Measurements from ENCODE around the gene MOB2. TPM values are rescaled to one million over a fixed set of nuclear protein-coding genes. Genes with fewer than 3 reads are reported as not detected.

The MOB2 gene
- total RNA-seq, 1 donor from 2014 or later: 38.6 TPM

DNA sequence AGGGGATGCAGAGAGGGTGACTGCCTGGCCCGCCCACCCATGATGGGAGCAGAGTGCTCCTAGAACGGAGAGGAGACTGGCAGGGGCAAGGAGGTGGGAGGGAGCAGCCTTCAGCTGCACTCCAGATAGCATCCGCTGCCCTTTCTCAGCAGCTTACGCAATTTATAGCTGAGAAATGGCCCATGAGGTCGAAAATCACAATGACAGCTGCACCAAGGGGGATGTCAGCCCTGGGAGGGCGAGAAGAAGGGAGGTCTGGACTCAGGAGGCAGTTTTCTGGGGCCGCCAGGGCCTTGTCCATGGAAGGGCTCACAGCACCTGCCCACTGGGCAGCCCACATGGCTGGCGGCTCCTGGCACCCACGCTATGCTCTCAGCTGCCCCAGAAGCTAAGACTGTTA, 17.6 kb upstream of the MOB2 start:
- H3K27ac Mint-ChIP-seq (ENCODE audit: unreplicated experiment): no peak overlapping the region
- peaks cover 28% of the 10 kb centered on the region for H3K4me1 Mint-ChIP-seq (ENCODE audit: unreplicated experiment)
- no peaks in the 10 kb centered on the region for H3K27me3 Mint-ChIP-seq (ENCODE audit: unreplicated experiment)
- H3K9me3 Mint-ChIP-seq (ENCODE audit: unreplicated experiment): no peaks in the 10 kb centered on the region
- TF ChIP-seq, protein P1, sequence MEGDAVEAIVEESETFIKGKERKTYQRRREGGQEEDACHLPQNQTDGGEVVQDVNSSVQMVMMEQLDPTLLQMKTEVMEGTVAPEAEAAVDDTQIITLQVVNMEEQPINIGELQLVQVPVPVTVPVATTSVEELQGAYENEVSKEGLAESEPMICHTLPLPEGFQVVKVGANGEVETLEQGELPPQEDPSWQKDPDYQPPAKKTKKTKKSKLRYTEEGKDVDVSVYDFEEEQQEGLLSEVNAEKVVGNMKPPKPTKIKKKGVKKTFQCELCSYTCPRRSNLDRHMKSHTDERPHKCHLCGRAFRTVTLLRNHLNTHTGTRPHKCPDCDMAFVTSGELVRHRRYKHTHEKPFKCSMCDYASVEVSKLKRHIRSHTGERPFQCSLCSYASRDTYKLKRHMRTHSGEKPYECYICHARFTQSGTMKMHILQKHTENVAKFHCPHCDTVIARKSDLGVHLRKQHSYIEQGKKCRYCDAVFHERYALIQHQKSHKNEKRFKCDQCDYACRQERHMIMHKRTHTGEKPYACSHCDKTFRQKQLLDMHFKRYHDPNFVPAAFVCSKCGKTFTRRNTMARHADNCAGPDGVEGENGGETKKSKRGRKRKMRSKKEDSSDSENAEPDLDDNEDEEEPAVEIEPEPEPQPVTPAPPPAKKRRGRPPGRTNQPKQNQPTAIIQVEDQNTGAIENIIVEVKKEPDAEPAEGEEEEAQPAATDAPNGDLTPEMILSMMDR (IDR thresholded peaks at IDR 0.05): no peak
- peaks cover 3% of the 10 kb centered on the region for H3K36me3 Mint-ChIP-seq (ENCODE audit: unreplicated experiment)
- H3K4me3 Mint-ChIP-seq (ENCODE audit: unreplicated experiment): no peak overlapping the region
- DNase-seq (ENCODE audit: extremely low spot score, unreplicated experiment): no peak

- H3K36me3 Mint-ChIP-seq (ENCODE audit: unreplicated experiment): peaks cover 6% of the 10 kb centered on the region
- no peak overlapping the region for H3K4me3 Mint-ChIP-seq (ENCODE audit: unreplicated experiment)
- peaks cover 28% of the 10 kb centered on the region for H3K4me1 Mint-ChIP-seq (ENCODE audit: unreplicated experiment)
- TF ChIP-seq, protein P1 (IDR thresholded peaks at IDR 0.05): no peak
- no peak overlapping the region for H3K27ac Mint-ChIP-seq (ENCODE audit: unreplicated experiment)
- no peaks in the 10 kb centered on the region for H3K27me3 Mint-ChIP-seq (ENCODE audit: unreplicated experiment)
- no peaks in the 10 kb centered on the region for H3K9me3 Mint-ChIP-seq (ENCODE audit: unreplicated experiment)
- no peak for DNase-seq (ENCODE audit: extremely low spot score, unreplicated experiment)
Observed at GRCh38 chr11:1503708-1504104, 17.1 kb upstream of the MOB2 start.

DNA sequence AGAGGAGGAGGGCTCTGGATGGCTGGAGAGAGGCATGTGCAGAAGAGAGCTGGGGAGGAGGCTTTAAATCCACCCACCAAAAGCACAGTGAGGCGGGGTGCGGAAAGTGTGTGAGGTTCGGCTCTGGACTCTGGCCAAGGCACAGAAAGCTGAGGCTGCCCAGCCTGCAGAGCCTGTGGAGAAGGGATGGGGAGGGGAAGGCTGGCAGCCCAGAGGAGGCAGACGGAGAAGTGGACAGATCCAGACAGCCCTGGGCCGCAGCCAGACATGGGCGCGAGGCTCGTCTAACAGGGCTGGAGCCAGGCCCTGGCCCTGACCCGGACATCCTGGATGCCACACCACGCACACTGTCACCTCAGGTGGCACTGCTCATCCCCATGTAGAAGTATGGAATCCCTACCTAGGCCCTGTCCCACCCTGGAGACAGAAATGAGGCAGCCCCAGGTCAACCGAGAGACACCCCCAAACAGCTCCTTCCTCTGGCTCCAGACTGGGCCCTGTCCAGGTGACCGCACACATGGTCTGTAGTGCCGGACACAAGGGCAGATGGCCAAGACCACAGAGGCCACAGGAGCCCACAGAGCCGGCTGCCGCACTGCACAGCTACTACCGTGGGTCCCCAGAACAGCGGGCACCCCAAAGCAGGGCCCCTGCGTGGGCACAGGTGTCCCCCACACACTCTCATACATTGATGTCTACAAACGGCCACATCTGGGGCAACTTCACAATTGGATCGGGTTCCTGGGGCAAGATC, 16.6 kb upstream of the MOB2 start:
- Mint-ChIP-seq H3K4me3 (ENCODE audit: unreplicated experiment) (no peak overlapping the region), H3K9me3 (ENCODE audit: unreplicated experiment) (no peaks in the 10 kb centered on the region)

GRCh38 chr11:1502168-1502953, 15.8 kb upstream of the MOB2 start:
- no peaks in the 10 kb centered on the region for H3K9me3 Mint-ChIP-seq (ENCODE audit: unreplicated experiment)
- peaks cover 6% of the 10 kb centered on the region for H3K36me3 Mint-ChIP-seq (ENCODE audit: unreplicated experiment)
- TF ChIP-seq, protein P1 (IDR thresholded peaks at IDR 0.05): no peak
- peaks cover 29% of the 10 kb centered on the region for H3K4me1 Mint-ChIP-seq (ENCODE audit: unreplicated experiment)
- no peak overlapping the region for H3K4me3 Mint-ChIP-seq (ENCODE audit: unreplicated experiment)
- H3K27ac Mint-ChIP-seq (ENCODE audit: unreplicated experiment): no peak overlapping the region
- DNase-seq (ENCODE audit: extremely low spot score, unreplicated experiment): no peak
- no peaks in the 10 kb centered on the region for H3K27me3 Mint-ChIP-seq (ENCODE audit: unreplicated experiment)

More for the DNA sequence above, 16.6 kb upstream of the MOB2 start:
- Mint-ChIP-seq H3K27ac (ENCODE audit: unreplicated experiment) (no peak overlapping the region), H3K27me3 (ENCODE audit: unreplicated experiment) (no peaks in the 10 kb centered on the region), H3K36me3 (ENCODE audit: unreplicated experiment) (peaks cover 6% of the 10 kb centered on the region), H3K4me1 (ENCODE audit: unreplicated experiment) (peaks cover 29% of the 10 kb centered on the region)
- TF ChIP-seq, protein P1 (IDR thresholded peaks at IDR 0.05): no peak
- no peak for DNase-seq (ENCODE audit: extremely low spot score, unreplicated experiment)
